GM03348 (cell line): ENCODE results near the gene ARL14EPL.

Source experiments
- DNase-seq: peaks from one replicate; pipeline ENCODE4 v3.0.0; 2012; ENCODE audit warnings: low spot score

ARL14EPL gene

DNA sequence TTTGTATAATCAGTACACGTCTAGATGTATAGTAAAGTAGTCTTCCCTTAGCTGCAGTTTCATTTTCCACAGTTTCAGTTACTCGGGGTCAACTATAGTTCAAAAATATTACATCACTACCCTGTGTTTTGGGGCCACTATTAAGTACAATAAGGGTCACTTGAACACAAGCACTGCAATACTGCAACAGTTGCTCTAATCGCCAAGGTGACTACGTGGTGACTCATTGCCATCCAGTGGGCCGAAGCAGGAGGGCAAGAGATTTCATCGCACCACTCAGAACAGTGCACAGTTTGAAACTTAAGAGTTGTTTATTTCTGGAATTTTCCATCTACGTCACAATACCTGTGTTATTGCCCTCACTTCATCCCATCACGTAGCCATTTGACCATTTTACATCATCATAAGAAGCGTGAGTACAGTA, at the start of gene ARL14EPL:
TSS of gene ARL14EPL (plus strand) at position 379 of the 424 bp plus-strand sequence. CDS start 18,994 bp downstream, outside the sequence.
- peak; percentile 73 for DNase-seq

DNA sequence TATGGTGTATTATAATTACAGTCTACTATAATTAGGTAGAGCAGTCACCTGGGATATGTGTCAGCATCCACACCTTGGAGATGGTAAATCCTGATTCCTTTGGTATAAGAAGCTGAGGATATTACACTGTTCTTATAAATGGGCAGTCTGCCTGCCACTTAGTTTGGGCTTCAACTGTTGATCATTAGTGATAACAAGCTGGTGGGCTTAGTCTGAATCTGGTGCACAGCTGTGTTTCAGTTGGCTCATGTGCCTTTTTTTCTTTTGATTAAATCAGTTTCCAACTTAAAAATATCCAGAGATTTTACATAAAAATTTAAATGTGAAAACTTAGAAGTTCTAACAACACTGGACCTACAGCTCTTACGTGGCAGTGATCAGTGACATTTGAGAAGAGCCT, 48.8 kb upstream of the ARL14EPL start:
- DNase-seq: no peak

DNA sequence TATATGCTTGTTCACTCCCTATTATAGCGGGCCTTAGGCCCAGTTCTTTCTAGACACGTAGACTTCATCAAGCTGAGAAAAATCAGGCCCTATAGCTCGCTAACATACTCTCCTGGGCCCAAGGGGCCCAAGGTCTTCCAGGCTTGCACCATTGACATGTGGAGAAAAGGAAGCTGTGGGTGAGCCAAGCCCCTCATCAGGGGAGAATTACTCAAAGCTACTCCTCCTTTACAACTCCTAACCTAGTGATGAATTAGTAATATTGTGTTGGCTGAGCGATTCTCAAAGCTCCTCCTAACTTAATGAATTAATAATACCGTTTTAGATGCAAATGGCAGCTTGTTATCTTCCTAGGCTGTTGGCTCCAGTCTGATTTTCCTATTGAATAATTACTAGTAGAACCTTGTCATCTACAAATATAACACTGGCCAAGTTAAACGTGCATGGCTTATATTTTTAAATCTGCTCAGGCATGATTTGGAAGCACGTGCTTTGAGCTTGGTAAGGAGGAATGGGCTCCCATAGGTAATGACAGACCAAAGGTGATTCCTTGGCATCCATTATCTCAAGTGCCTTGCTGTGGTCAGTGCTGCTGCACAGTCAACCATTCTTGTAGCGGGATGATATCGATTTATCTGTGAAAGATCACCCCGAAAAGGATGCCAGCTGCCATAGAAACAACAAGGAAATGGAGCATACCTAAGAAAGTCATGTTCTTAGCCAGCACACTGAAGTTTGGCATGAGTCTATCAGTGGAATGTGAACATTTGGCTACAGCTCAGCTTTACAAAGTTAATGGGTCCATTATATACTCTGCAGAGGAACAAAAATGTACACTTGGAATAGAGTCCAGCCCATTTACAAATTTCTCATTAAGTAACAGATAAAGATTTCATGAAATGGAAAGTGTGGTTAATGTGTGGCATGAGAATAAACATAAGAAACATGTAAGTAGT, 46.2 kb upstream of the ARL14EPL start:
- DNase-seq: peak; percentile 45

DNA sequence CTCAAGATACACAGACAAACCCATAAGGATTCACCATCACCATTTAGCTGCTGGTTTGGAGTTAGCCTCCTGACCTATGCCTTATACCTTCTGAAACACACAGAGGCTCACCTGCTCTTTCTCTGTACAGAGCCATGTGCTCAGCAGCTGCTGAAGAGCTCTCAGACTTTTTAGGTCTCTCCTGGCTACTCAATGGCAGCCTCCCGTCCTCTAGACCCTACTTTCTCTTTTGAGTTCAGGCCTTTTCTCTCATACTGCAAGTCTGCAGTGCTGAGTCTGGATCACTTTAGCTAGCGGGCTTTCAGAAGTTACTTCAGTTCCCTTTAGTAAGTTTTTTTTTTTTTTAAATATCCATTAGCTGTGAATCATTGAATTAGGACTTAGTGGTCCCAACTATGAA, 44.3 kb upstream of the ARL14EPL start:
- DNase-seq: no peak

DNA sequence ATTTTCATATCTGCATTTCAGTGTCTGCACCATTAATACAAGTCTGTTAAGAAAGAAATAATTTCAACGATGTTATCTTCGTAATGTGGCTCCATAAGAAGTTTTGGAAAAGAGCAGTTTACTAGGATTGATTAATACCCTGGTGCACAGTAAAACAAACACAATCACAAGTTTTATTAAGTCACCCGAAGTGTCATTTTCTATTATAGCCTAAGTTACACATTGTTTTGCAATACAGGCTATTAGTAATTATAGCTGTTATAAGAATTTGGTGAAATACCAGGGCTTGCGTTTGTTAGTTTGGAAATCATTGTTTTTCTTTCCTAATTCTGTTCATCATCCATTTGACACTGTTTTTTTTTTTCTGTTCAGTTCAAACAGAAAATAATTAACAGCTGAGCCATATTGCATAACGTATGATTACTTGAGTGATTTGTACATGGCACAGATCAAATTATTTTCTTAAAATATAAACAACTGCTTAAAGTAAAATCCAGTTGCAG, 39.4 kb upstream of the ARL14EPL start:
- no peak for DNase-seq

DNA sequence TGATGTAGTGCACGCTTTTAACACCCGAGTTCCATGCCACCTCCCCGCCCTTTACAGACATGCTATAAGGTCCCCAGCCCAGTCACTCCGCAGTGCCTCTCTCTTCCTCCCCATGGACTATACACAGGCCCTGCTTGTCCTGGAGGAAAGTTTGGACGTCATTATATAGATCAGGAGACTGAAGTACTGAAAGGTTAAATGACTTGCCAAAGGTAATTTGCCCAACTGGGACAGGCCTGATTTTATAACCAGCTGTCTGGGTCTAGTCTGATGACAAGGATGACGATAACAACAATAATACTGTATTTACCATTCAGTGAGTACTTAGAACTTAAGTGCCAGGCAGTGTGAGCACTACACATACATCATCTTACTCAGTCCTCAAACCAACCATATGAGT, 36.9 kb upstream of the ARL14EPL start:
- DNase-seq: no peak

DNA sequence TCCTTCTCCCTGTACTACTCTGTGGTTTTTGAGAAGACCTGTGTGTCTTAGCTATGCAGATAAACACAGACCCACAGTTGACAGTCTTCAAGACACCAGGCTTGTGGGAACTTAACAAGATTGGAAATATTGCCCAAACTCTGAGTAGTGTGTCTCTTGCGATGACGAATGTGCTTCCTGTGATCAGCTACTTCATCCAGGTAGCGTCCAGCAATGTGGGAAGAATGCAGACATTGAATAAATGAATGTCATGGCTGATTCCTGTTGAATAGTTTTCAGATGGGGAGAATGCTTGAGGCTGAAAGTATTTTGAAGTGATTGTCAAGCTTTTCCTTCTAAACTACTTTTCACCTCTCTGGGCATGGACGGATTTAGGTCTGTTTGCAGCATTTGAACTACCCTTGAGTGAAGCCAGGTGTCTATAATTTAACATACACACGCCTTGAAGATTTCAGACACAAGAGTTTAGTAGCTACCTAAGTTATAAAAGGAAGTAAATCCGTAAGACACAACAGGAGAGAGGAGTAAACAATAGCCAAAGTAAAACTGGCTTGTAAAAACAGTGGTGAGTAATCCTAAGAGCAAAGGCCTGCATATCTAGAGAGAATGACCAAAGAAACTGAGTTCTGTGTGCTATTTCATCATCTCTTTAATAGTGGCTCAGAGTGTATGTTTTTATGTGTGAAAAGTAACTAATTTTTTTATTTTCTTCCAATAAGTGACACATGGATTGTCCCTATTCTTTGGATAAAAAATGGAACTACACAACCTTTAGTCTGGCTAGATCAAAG, 30.0 kb upstream of the ARL14EPL start:
- peak; percentile 24 for DNase-seq

DNA sequence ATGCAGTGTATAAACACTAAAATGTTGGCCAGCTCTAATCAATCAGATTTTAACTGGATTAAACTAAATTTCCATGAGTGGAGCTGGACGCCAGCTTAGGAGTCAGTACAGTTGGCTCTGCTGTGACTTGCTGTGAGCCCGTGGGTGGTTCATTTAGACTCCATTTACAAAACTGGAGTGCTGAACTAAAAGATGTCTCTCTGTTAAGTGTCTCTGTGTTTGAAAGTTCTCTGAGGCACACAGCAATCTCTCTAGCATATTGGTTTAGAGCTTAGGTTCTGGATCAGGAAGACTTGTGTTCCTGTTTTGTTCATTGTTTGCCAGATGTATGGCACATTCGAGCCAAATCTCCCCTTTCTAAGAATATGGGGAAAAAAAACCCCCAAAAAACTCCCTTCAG, 28.0 kb upstream of the ARL14EPL start:
- DNase-seq: no peak

DNA sequence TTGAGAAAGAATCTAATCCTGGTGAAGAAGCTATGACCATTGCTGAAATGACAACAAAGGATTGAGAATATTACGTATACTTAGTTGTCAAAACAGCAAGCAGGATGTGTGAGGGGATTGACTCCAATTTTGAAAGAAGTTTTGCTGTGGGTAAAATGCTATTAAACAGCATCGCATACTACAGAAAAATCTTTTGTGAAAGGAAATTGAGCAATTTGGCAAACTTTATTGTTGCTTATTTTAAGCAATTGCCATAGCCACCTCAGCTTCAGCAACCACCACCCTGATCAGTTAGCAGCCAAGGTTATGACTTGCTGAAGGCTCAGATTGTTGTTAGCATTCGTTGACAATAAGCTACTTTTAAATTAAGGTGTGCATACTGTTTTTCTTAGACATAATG, 22.5 kb upstream of the ARL14EPL start:
- DNase-seq: no peak

DNA sequence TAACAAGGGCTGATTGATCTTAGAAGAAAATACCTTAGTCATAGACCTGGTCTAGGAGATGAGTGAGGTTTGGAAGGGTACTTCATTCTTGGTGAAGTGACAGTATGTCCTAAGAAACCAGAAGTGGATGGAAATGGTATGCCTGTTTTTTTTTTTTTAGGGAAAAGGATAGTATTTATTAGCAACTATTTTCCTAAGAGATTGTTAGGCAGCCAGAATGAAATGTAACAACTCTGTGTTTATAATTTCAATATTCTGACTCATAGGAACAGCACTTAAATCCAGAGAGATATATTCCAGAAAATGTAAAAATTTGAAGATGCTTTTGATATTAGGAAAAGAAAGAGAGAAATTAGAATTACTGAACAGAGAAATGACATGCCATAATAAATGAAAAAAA, 21.2 kb upstream of the ARL14EPL start:
- DNase-seq: peak; percentile 17

DNA sequence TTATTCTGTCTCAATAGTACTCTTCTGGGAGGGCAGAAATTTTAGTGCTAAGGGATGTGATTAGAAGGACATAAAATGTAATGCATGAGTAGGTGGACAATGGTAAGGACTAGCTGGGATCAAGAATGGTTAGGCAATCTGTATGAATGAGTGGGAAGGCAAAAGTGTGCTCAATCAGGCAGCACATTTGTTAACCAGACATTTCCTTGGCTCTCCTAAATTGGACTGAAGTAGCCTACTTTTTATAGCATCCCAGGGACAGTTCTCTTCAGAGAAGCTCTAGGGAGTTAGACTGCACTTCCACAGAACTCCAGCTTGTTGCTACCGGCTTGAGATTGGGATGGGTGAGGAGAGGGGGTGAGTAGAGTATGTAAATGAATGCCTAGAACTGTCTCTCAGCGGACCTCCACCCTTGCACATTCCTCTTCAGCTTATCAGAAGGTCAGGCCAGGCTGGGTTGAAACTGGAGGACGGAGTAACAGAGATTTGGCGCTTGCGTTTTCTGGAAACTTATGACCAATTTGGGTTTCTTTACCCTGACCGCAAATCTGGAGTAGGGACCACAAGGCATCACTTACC, 19.0 kb upstream of the ARL14EPL start:
- DNase-seq: peak; percentile 25

DNA sequence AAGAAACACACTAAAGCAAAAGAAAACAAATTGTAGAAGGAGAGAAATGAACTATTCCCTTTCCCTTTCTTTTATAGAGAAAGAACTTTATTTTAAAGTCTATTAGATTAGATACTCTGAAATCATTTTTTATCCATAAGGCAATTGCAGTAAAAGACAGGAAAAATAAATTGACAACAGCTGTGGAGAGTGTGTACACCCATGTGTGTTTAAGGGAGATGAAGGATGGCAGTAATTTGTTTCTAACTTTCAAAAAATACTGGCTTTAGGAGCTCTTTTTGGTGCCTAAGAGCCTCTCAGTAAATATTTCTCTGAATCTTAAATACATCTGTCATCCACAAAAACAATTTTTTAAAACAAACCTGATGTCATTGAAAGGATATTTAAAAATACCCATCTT, 18.3 kb upstream of the ARL14EPL start:
- no peak for DNase-seq

DNA sequence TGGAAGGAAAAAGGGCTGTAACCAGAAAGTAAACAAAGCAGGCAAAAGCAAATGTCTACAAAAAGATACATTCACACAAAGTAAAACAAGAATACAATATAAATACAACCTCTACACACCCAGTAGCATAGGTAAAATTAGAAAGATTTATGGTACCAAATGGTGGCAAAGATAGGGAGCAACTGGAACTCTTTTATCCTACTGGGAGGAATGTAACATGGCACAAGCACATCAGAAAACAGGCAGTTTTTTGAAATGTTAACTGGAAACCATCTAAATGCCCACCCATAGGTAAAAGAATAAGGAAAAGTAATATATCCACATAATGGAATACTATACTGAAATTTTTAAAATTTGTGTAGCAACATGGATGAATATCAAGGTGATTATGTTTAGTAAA, 8.7 kb upstream of the ARL14EPL start:
- DNase-seq: no peak

DNA sequence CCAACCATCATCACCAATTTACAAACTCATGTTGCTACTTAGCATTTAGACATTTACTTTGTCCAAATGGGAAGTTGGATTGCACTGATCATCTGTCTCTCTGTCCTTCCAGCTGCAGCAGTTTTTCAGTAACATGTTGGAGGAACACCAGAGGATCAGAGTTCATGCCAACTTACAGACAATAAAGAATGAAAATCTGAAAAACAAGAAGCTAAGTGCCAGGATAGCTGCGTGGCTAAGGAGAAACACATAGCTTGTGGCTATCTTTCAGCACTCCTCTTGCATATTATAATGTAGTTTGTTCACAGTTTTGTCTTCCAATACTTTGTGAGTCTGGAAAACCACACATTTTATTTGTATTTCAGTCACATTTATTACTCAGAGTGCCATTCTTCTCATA, 6.4 kb upstream of the ARL14EPL start:
- no peak for DNase-seq

DNA sequence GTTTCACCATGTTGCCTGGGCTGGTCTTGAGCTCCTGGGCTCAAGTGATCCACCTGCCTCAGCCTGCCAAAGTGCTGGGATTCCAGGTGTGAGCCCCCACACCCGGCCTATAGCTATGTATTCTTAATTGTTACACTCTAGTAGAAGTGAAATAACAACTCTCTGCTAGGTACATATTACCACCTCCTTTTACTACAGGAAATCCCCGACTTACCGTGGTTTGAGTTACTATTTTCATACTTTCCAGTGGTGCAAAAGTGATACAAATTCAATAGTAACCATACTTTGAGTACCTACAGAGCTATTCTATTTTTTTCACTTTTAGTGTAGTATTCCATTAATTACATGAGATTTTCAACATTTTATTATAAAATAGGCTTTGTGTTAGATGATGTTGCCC, 719 bp downstream of the ARL14EPL start:
- DNase-seq: no peak

DNA sequence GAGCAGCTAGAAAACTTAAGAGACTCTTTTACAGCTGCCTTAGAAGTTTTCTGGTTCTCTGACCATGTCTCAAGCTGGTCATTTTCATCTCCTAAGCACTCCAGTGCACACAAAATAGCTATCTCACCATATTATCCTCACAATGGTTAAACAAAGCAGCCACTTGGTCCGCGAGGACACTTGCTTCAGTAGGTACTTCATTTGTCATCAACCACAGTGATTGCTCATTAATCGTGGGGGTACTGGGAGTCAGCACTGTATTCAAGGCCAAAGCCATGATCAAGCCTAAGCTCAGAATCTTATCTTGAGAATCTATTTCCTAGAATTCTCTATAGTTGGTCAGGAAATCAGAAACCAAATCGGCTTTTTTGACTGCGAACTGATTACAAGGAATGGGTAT, 2.9 kb downstream of the ARL14EPL start:
- no peak for DNase-seq

DNA sequence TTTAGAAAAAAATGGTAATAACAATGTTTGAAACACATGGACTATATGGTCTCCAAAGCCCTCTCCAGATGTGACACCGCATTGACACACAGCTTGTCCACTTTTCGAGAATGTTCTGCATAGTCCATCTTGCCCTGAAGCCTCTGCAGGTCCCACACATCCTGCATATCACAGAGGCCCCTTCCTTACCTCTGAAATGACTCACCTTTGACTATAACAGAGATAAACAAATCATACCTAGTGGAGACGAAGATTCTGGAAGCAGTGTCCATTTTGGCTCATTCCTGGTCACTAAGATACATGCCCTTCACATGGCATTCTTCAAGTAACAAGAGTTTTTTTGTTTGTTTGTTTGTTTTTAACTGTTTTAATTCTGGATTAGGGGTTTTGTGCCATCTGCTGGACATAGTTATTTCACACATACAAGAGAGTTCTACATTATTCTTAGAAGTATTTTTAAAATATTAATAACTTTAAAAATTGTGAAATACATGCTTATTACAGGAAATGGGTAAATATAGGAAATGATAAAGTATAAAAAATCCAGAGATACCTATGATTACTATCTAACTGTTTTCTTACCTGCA, 5.1 kb downstream of the ARL14EPL start:
- no peak for DNase-seq

DNA sequence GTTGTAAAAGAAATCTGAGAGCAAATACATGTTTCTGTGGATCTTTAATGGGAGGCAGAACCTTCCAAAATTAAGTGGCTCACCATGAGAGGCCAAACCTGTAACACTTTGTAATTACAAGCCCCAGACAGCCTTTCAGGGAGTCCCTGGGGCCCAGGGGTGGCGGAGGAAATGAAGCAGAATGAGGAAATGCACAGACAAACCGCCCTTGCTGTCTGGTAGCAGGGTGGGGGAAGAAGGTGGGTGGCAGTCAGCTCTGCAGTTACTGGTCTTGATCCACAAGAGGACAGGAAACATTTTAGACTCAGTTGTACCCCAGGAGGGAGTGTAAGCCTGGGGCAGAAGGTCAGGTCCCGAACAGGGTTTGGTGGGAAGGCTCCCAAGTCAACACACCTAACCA, 6.5 kb downstream of the ARL14EPL start:
- no peak for DNase-seq

DNA sequence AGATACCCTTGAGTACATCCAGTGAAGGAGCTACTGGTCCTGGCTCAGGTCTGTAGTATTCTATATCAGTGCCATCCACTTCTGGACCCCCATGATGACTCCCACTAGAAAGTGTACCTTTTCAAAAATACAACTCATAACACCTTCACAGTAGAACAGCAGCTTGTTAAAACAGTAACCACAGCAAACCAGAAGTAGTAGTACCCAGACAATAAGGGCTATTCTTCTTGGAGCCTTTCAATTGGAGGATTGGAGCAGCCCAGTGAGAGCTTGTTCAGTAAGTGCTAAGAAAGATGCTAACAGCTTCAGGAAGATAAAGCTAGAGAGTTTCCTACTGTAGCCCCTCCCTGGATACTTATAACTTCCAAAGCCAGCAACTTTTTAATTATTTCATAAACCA, 10.1 kb downstream of the ARL14EPL start:
- no peak for DNase-seq

DNA sequence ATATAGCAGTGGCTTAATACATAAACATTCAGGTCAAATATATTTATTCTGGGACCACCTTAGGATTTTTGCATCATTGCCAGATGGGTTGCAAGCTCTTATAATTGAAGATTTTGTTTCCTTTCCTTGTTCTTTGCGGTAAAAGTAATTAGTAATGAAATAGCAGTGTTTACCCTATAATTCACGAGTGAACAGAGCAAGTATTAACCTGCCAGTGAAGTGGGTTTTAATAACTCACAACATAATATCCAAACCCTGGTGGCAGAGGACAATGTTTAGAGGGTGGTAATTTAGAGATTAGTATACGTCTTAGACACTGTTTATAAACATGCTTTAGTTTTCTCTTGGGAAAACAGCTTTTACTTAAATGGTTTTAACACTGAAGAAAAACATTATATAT, 11.8 kb downstream of the ARL14EPL start:
- DNase-seq: no peak

DNA sequence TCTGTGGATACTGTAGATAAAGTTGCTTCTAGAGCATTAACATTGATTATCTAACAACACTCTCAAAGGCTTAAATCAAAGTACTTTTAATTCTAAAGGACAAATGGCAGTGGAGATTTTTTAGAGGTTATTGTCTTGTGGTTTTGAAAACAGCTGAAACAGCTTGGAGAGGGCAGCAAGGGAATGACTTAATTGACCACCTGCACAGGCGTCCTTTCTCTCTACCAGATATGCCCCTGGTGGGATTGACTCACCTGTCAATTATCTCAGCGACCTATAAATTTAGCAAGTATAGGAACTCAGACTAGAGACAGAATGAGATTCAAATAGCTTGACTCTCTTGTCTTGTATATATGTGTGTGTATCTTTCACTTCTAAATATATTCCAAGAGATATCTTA, 13.5 kb downstream of the ARL14EPL start:
- DNase-seq: no peak

DNA sequence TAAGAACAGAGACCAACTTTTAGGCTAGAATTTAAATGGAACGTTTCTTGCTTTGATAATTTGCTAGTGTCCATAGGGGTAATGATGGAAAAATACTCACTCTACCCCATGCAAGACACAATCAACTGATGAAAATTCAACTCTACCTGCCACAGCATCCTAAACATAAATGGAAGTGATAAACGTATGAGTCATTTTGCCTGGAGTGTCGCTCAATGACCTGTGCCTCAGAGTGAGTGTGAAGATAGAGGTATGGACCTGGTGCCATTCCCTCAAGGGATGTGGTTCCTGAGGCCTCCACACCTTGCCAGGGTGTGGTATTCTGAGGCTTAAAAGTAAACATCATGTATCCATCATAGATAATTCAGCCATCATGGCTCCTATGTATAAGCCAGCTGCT, 14.0 kb downstream of the ARL14EPL start:
- DNase-seq: no peak
